Fibroblast of lung (primary cell): Measurements from ENCODE around the gene TSGA10. TPM values are rescaled to one million over a fixed set of nuclear protein-coding genes. Genes with fewer than 3 reads are reported as not detected.

Experiments
- DNase-seq, 2 donors: peaks; one replicate each; pipeline versions ENCODE4 v3.0.0 to v3.0.0-alpha.2; 2010; ENCODE audit warnings: low read depth in 2 of 2
- H2AFZ ChIP-seq: 2 replicates; pipeline ENCODE4 v1.5.1; 2012; ENCODE audit warnings: low read length, control low read depth, inconsistent platforms
- H3K27ac ChIP-seq: 2 replicates; pipeline ENCODE4 v1.5.1; 2011; ENCODE audit warnings: low read length, control low read depth; ENCODE audit not compliant: insufficient read depth
- H3K27me3 ChIP-seq: 2 replicates; pipeline ENCODE4 v1.5.1; 2011; ENCODE audit warnings: mild to moderate bottlenecking, low read length; ENCODE audit not compliant: control insufficient read depth, insufficient read depth
- H3K36me3 ChIP-seq: 2 replicates; pipeline ENCODE4 v1.5.1; 2011; ENCODE audit warnings: low read length; ENCODE audit not compliant: control insufficient read depth, insufficient read depth
- H3K4me1 ChIP-seq: 2 replicates; pipeline ENCODE4 v1.5.1; 2011; ENCODE audit warnings: low read length; ENCODE audit not compliant: control insufficient read depth, insufficient read depth; ENCODE audit errors: extremely low read depth
- H3K4me2 ChIP-seq: 2 replicates; pipeline ENCODE4 v1.5.1; 2011; ENCODE audit warnings: low read length, control low read depth; ENCODE audit not compliant: insufficient read depth; ENCODE audit errors: extremely low read depth
- H3K4me3 ChIP-seq, 4 experiments: fragments of 200-600 bp in 1 of 4; sonication (generic) in 1 of 4; replicated peaks in 1 of 4; 2 replicates each; pipeline ENCODE4 v1.5.1; 2011 to 2016; ENCODE audit warnings: low read length in 4 of 4, low read depth in 3 of 4, mild to moderate bottlenecking in 3 of 4, control low read depth in 2 of 4, inconsistent platforms in 1 of 4, mixed read lengths in 1 of 4; ENCODE audit not compliant: insufficient read depth in 1 of 4; ENCODE audit errors: control extremely low read depth in 1 of 4
- H3K79me2 ChIP-seq: 2 replicates; pipeline ENCODE4 v1.5.1; 2012; ENCODE audit warnings: mild to moderate bottlenecking, low read length, inconsistent platforms; ENCODE audit not compliant: control insufficient read depth, insufficient read depth
- H3K9ac ChIP-seq: 2 replicates; pipeline ENCODE4 v1.5.1; 2011; ENCODE audit warnings: mild to moderate bottlenecking, low read length, control low read depth; ENCODE audit not compliant: insufficient read depth
- H3K9me3 ChIP-seq: 2 replicates; pipeline ENCODE4 v1.5.1; 2012; ENCODE audit warnings: low read depth, low read length; ENCODE audit not compliant: control insufficient read depth, insufficient read depth
- H4K20me1 ChIP-seq: 2 replicates; pipeline ENCODE4 v1.5.1; 2011; ENCODE audit warnings: low read length; ENCODE audit not compliant: control insufficient read depth, insufficient read depth; ENCODE audit errors: extremely low read depth
- CTCF ChIP-seq, 2 donors: IDR thresholded peaks in 1 of 2; conservative IDR thresholded peaks in 1 of 2; 1 replicate in 1 of 2; 2 replicates in 1 of 2; pipeline ENCODE4 v1.5.1; 2011 to 2012; ENCODE audit warnings: low read length in 2 of 2, control low read depth in 1 of 2, inconsistent platforms in 1 of 2, low read depth in 1 of 2, mild to moderate bottlenecking in 1 of 2
- EZH2 ChIP-seq: IDR thresholded peaks from 2 replicates; pipeline ENCODE4 v1.5.1; 2012; ENCODE audit warnings: low read length, control low read depth, mild to moderate bottlenecking; ENCODE audit errors: missing control alignments
- polyA plus RNA-seq, 2 donors: library from polyadenylated mRNA; depleted of rRNA in 1 of 2; stranded (reverse) in 1 of 2; unstranded in 1 of 2; fragments of >200 nt; gene quantifications; 2 replicates each; pipeline ENCODE4 v1.2.1, GENCODE V29; 2011 to 2012; ENCODE audit warnings: missing spikeins in 1 of 2
- total RNA-seq: library from RNA; depleted of rRNA; stranded (reverse); fragments of >200 nt; gene quantifications from 2 replicates; pipeline ENCODE4 v1.2.1, GENCODE V29; 2014

TSGA10 gene
- total and polyA plus RNA-seq, 2 donors (not counting 1 experiment from before 2014, with no cell fraction given) = 0.65 to 5.3 TPM

- TF ChIP-seq CTCF (conservative IDR thresholded peaks at IDR 0.05 in 1 of 2, IDR thresholded peaks at IDR 0.05 in 1 of 2; ENCODE audit: low read depth in 1 of 2, low read length in 2 of 2) (peak in 1 of 2 donors; percentile 10), EZH2 (no peak)
- no peak overlapping the region for H2AFZ ChIP-seq
- H3K27ac ChIP-seq = no peak overlapping the region
- no peak overlapping the region for H3K4me2 ChIP-seq
- no peaks in the 10 kb centered on the region for H3K4me1 ChIP-seq
- no peak overlapping the region for H3K9ac ChIP-seq
- no peaks in the 10 kb centered on the region for H4K20me1 ChIP-seq
- H3K9me3 ChIP-seq = no peaks in the 10 kb centered on the region
- peaks cover 4% of the 10 kb centered on the region for H3K79me2 ChIP-seq
- H3K36me3 ChIP-seq = no peaks in the 10 kb centered on the region
- H3K4me3 ChIP-seq = no peak overlapping the region
- no peak for DNase-seq
- H3K27me3 ChIP-seq = no peaks in the 10 kb centered on the region
Observed at GRCh38 chr2:99190548-99190947, 35.8 kb upstream of the TSGA10 start.

DNA sequence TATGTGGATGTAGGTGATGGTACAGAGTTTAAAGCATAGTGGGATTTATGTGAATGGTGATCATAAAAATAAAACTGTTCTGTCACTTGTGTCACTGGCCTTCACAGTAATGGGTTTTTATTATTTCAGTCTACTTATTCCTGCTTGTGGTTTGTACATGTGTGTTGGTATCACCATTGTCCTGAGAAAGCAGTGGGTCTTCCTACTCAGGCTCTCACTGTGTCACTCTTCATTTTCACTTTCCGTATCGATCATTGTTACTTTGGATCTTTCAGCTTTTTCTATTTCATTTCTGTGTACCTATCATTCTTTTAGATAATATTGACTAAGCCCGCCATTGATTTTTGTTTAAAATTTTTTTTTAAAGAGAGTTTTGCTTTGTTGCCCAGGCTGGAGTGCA is 33.6 kb upstream of the TSGA10 start:
- no peaks in the 10 kb centered on the region for H4K20me1 ChIP-seq
- no peaks in the 10 kb centered on the region for H3K36me3 ChIP-seq
- no peak for DNase-seq
- H3K9ac ChIP-seq = no peak overlapping the region
- no peaks in the 10 kb centered on the region for H3K4me1 ChIP-seq
- H3K9me3 ChIP-seq = no peaks in the 10 kb centered on the region
- no peak overlapping the region for H3K27ac ChIP-seq
- no peak overlapping the region for H3K4me2 ChIP-seq
- no peaks in the 10 kb centered on the region for H3K27me3 ChIP-seq
- no peak overlapping the region for H3K4me3 ChIP-seq
- TF ChIP-seq CTCF (conservative IDR thresholded peaks at IDR 0.05 in 1 of 2, IDR thresholded peaks at IDR 0.05 in 1 of 2; ENCODE audit: low read depth in 1 of 2, low read length in 2 of 2) (no peak), EZH2 (no peak)
- peaks cover 19% of the 10 kb centered on the region for H3K79me2 ChIP-seq
- H2AFZ ChIP-seq = no peak overlapping the region

DNA sequence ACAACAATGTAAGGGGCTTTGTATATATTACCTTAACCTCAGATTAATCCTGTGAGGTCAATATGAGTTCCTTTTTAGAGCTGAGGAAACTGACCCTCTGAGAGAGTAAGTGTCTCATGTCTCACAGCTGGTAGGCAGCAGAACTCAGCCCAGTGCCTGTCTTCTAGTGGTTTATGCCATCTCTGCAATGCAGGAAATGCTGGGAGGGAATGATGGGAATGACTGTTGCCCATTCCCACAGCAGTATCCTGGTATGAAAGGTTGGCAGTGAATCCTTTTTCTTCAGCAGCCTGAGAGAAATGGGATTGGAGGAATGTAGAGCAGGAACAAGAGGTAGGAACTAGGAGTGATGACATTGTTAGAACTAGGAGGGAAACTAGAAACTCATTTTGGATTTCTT is 32.3 kb upstream of the TSGA10 start:
- H3K9me3 ChIP-seq = no peaks in the 10 kb centered on the region
- DNase-seq = no peak
- H3K27me3 ChIP-seq = no peaks in the 10 kb centered on the region
- TF ChIP-seq EZH2 (no peak), CTCF (conservative IDR thresholded peaks at IDR 0.05 in 1 of 2, IDR thresholded peaks at IDR 0.05 in 1 of 2; ENCODE audit: low read depth in 1 of 2, low read length in 2 of 2) (no peak)
- no peaks in the 10 kb centered on the region for H3K36me3 ChIP-seq
- no peak overlapping the region for H3K27ac ChIP-seq
- H4K20me1 ChIP-seq = no peaks in the 10 kb centered on the region
- no peaks in the 10 kb centered on the region for H3K4me1 ChIP-seq
- H3K9ac ChIP-seq = no peak overlapping the region
- peaks cover 31% of the 10 kb centered on the region for H3K79me2 ChIP-seq
- no peak overlapping the region for H3K4me2 ChIP-seq
- no peak overlapping the region for H2AFZ ChIP-seq
- H3K4me3 ChIP-seq = no peak overlapping the region
